HL-60/S4 treated with phorbol 12-myristate 13-acetate at 8.2 ng/mL for 4 days and 3 days (cell line): Measurements from ENCODE around the gene DMRT1.
"Not testable (repeated sequence)": the region's sequence is repeated elsewhere in the genome, so short reads cannot be mapped to it uniquely, and the experiment has no call there.

Experiments
- in situ Hi-C: fragments of 300-500 bp; cut with MboI; formaldehyde crosslinking; loops from 2 replicates; pipeline ENCODE4 v1.15.0; 2022; ENCODE audit warnings: low sequenced_read_pairs

DMRT1 gene

DNA sequence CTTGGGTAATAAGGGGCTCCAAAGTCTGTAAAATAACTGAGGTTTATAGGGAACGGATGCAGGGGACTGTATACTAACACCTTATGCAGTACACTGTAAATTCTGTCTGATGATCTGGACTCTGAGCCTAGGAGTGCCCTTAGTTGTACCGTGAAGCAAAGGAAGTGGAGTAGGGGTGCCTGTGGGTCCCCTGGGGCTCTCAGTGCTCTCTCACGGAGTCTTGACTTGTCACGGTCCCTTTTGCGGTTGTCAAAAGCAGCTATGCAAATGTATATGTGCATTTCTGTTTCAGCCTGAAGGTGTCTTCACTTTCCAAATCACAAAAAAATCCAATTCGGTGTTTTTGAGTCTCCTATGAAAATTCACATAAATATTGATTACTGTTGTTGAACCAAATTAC lies 17.8 kb downstream of the DMRT1 start:
- in situ Hi-C loops, result no loop called here

DNA sequence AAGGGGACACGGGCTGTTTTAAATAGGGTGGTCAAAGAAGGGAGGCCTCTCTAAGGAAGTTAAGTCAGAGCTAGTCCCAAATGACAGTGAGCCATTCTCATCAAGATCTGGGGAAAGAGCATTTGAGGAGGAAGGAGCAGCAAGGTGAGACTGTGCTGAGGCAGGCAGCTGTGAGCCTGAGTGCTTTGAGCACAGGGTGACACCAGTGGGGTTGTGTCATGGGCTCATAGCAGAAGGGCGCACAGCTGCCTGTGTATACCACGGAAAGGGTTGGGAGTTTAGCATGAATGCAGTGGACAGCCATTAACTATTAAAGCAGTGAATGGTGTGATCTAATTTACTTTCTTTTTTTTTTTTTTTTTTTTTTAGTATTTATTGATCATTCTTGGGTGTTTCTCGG lies 19.2 kb downstream of the DMRT1 start:
- in situ Hi-C loops, result no loop called here

DNA sequence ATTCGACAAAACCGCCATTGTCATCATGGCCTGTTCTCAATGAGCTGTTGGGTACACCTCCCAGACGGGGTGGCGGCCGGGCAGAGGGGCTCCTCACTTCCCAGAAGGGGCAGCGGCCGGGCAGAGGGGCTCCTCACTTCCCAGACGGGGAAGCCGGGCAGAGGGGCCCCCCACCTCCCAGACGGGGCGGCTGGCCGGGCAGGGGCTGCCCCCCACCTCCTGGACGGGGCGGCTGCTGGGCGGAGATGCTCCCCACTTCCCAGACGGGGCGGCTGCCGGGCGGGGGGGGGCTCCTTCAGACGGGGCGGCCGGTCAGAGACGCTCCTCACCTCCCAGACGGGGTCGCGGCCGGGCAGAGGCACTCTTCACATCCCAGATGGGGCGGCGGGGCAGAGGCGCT lies 20.0 kb downstream of the DMRT1 start:
- in situ Hi-C loops, result not testable (repeated sequence)

DNA sequence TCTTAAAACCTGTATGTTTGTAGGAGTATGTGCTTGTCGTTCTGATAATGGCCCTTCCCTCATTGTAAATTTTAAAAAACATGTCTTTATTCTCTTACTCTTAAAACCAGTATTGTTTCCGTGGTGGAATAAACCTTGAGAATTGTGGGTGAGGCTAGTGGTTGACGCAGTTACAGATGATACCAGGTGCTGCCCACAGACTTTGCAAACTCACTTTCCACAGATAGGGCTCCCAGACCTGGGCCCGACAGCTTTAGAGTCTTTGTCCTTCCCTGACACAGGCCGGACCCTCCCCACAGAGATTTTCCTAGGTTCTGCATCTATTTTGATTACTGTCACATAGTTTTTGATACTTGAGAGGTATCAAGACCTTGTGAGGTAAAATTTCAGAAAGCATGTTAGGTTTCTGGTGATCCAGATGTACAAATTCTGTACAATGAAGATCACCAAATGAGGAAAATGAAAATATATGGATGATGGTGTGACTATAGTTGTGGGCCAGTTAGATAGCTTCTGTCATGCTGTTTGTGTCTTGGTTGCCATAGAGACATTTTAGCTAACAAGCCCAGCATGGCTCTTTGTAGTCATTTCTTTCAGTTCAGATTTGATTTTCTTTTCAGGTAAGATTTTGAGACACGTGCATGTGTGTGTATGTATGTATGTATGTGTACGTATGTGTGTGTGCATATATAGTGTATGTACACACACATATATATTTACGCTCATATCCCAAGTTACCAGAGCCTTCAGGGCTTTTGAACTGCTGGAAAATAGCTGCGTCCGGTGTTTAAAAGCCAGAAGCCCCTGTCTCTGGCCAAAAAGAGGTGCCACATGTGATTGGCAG lies 33.8 kb downstream of the DMRT1 start:
- in situ Hi-C loops, result no loop called here

DNA sequence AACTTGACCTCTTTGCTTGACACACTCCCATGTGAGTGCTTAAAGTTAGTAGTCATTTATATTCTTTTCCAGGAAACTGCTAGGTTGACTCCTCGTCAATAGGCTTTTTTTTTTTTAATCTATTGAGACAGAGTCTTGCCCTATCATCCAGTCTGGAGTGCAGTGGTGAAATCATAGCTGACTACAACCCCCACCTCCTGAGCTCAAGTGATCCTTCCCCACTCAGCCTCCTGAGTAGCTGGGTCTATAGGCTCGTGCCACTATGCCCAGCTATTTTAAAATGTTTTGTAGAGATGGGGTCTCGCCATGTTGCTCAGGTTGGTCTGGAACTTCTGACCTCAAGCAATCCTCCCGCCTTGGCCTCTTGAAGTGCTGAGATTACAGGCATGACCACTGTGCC lies 34.9 kb downstream of the DMRT1 start:
- in situ Hi-C loops, result no loop called here

DNA sequence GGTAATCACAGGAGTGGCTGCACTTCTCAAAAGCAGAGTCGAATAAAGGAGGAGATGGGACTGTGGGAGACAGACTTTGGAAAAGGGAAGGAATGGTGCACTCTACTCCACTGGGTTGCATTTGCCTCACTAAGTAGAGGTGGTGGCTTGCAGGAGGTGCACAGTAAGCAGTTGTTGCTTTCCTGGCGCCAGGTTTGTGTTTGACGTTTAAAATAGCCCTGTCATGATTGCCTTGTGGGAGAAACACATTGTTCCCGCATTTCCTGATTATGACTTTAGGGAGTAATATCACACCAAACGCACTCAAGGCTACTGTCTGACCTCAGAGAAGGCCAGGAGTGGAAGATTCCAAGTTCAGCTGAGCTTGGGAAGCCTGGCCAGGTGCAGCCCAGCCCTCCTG lies 36.7 kb downstream of the DMRT1 start:
- in situ Hi-C loops, result no loop called here

DNA sequence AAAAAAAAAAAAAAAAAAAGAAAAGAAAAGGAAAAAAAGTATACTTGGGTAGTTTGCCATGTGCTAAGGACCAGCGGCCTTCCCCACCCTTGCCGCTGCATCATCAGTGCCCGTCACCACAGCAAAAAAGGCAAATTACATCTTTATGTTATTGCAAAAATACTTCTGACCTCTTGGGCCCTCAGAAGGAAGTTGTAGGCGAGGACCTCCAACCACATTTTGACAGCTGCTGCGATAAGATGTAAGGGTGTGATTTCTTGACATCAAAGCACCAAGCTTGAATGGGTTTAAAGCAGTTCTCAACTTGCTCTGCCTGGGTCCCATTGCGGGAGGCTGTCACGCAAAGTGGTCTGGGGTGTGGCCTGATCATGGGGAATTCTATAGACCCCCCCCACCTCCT lies 39.2 kb downstream of the DMRT1 start:
- in situ Hi-C loops, result loop anchor here (10.0 kb wide), 1 partner anchor 124 kb away; no protein-coding TSS in a partner anchor

DNA sequence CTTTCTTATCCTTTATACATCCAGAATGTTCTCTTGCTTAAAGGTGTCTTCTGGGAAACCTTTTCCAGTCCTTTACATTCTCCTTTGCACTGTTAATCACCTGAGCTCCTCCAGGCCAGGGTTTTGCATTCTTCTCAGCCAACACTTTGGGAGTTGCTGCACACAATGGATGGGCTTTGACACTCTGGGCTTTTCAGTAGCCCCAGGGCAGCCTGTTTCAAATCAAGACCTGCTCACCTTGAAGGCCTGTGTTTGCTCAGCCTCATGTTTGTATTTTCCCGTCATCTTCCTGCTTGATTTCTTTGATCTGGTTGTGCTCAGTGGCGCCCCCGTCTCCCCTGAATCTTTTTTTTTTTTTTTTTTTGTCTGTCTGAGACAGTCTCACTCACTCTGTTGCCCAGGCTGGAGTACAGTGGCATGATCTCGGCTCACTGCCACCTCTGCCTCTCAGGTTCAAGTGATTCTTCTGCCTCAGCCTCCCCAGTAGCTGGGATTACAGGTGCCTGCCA lies 41.0 kb downstream of the DMRT1 start:
- in situ Hi-C loops, result loop anchor here (10.0 kb wide), 1 partner anchor 122 kb away; no protein-coding TSS in a partner anchor

DNA sequence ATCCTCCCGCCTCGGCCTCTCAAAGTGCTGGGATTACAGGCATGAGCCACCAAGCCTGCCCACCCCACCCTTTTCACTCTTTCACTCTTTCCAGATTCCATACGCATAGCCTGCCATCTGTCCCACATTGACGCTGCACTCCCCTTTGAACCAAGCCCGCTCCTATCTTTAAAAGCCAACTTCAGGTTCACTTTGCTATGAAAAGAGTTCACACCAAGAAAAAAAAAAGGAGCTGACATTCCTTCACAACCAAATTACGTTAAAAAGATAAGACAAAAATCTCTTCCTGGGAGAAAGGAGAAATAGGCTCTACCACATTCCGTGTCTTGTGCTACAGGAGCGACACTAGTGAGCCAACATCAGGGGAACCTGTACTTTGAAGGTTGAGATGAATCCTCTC lies 41.5 kb downstream of the DMRT1 start:
- in situ Hi-C loops, result loop anchor here (10.0 kb wide), 1 partner anchor 122 kb away; no protein-coding TSS in a partner anchor

DNA sequence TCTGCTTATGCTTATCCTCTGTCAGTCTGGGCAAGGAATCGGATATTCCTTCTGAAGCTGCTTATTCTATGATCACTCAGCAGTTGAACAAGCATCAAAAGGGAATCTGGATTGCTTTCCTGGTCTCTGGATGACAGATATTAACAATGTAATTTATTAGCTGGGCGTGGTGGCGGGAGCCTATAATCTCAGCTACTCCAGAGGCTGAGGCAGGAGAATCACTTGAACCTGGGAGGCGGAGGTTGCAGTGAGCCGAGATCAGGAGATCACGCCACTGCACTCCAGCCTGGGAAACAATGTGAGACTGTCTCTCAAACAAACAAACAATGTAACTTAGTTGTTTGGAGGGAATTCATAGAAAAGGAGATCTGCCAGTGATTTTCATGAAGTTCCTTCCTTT lies 45.4 kb downstream of the DMRT1 start:
- in situ Hi-C loops, result loop anchor here (10.0 kb wide), 1 partner anchor 118 kb away; no protein-coding TSS in a partner anchor

DNA sequence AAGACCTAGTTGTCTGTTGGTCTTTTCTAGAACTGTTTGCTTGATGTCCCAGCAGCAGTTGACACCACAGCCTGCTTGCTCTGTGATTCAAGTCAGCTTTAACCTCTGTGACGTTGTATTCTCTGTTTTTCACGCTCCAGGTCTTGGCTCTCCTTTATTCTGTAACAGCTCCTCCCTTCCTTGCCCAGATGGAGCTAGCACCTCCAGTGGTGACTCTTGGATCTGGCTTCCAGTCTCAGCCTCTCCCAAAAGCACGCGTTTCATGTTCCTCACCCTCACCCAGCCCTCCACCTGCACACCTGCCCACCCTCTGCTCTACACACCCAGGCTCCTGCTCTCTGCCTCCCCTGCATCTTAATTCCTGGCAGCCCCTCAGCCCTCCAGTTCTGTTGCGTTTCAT lies 50.6 kb downstream of the DMRT1 start:
- in situ Hi-C loops, result no loop called here

DNA sequence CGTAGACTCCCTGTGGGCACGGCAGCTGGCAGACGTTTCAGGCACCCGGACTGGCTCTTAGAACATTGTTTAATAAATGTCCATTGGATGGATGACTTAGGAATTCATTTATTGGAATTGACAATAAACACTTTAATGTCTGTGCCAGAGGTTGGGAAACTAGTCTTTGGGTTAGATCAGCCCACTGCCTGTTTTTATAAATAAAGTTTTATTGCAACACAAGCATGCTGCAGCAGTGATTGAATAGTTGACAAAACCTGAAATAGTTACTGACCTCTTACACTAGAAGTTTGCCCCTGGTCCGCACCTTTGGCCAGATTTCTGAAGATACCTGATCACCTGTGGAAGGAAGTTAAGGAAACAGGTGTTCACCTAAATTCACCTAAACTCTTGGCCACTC lies 51.6 kb downstream of the DMRT1 start:
- in situ Hi-C loops, result no loop called here

DNA sequence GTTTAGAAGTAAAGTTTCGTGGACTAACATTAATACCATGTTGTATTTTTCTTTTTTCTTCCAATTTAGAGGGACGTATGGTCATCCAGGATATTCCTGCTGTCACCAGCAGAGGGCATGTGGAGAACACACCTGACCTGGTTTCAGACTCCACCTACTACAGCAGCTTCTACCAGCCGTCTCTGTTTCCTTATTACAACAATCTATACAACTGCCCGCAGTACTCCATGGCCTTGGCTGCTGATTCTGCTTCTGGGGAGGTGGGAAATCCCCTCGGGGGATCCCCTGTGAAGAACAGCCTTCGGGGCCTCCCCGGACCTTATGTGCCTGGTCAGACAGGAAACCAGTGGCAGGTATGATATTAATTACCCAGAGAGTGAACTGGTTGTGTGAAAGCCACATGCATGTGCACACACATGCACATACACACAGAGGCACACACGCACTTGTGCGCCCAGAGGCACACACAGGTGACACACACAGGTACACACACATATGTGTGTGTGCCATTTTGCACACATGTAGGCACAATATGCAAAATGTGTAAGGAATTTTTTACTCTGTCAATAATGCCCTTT lies 52.4 kb downstream of the DMRT1 start:
- in situ Hi-C loops, result no loop called here

DNA sequence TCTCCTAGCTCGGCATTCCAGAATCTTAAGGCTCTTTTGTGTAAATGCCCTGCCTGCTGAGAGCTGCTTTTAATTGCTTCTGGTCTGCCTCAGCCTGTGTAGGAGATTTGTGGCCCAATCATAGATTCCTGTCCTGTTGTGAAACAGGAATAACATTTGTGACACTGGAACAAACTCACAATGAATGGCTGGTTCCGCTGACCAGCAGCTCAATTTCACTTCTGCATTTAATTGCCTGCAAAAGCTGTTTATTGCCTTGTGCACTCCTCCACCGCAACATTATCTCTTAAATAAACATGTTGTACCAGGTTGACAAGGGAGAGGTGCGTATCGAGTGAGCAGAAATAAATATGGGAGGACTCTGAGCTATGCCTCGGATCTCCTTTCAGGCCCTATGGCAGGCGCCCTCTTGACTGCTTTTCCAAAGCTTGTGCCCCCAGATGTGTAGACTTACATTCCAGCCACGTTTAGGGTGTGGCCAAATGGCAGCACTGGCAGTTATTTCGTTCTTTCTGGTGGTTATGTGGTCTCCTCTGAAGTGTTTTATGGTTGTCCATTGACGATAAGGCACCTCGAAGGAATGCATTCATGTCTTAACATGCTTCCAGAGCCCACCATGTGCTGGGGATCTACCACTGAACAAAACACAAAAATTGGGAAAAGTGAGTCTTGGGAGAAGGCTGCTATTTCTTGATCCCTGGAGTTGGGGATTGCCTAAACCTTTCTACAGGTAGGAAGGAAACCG lies 58.1 kb downstream of the DMRT1 start:
- in situ Hi-C loops, result no loop called here

DNA sequence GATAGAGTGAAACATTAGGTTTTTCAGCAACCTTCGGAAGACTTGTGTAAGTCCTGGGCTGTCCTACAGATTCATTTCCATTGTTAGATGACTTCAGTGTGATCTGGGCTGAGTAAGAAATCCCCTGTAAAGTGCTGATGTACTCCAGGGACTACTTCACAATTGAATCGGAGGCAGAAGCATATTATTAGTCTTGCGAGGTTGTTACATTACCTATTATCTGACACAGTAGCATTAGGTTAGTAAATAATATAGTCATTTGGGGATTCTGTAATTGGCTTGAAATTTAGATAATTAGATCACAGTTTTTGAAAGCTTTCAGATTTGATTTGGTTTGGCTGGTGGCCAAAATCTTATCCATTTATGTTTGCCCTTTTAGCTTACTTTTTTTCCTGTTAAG lies 62.4 kb downstream of the DMRT1 start:
- in situ Hi-C loops, result no loop called here

DNA sequence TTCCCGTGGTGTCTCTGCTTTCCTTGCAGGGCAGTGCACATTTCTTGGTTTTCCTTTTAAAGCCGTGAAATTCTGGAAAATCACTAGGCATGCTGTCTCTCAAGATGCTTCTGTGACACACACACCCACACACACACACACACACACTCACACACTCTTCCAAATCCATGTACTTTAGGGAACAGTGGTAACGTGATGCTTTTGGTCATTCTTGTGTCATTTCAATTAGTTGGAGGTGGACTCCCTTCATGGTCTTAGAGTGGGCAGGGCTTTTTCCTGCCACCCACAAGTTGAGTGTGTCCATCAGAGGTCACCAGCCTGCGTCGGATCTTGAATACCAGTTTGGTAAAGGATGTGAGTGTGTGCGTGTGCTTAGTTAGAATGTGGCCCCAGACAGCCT lies 64.4 kb downstream of the DMRT1 start:
- in situ Hi-C loops, result no loop called here

DNA sequence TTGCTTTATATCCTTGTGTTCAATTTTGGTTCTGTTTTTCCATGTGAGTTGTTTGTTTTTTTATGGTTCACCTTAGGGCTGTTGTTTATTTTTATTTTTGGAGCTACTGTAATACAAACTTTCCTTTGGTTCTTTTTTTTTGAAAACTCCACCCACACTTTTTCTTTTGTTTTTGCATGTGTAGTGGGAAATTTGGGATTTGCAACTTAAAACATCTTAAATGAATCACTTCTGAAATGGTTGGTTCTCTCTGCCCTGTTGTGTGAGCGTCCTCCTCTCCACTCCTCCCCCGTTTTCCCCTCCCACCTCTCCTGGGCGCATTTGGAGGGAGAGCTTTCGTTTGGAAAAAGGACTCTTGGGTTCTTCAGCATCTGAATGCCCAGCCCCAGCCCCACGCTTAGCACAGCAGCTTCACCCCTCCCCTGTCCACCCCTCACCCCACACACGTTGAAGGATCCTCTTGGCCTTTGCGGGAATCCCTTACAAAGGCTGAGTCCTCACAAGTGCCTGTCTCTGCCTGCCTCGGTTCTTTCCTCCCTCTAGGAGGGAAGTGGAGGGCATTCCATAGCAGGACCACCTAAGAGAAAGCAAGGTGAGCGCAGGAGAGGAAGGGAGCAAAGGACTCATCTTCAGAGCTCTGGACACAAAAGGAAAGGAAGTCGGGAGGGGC lies 67.2 kb downstream of the DMRT1 start:
- in situ Hi-C loops, result no loop called here

DNA sequence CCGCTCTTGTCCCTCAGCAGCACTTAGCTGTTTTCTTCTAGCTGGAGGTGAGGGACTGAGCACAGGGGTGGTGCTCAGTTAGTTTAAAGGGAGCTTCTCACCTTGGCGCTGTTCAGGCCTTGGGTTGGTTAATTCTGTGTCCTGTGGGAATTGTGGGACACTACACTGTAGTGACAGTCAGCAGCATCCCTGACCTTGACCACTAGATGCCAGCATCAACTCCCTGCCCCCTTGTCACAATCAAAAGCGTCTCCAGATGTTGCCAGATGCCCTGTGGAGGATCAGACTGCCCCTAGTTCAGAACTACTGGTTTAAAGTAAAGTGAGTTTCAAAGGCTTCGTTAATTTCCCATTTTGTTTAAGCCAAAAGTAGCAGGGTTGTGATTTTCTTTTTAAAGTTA lies 69.5 kb downstream of the DMRT1 start:
- in situ Hi-C loops, result no loop called here

DNA sequence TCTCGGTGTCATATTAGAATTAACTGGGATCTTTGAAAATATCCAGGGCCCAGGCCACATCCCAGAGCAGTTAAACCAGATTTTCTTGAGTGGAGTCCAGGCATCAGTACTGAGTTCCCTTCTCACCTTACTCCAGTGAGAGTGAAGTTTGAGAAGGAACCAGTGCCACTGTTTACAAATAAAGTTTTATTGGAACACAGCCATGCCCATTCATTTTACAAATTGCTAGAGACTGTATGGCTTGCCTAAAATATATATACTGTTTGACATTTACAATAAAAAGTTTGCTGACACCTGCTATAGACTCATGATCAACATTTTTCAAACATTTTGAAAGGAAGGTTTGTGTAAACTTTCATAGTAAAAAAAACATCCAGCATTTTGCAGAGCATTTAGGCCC lies 71.3 kb downstream of the DMRT1 start:
- in situ Hi-C loops, result no loop called here

DNA sequence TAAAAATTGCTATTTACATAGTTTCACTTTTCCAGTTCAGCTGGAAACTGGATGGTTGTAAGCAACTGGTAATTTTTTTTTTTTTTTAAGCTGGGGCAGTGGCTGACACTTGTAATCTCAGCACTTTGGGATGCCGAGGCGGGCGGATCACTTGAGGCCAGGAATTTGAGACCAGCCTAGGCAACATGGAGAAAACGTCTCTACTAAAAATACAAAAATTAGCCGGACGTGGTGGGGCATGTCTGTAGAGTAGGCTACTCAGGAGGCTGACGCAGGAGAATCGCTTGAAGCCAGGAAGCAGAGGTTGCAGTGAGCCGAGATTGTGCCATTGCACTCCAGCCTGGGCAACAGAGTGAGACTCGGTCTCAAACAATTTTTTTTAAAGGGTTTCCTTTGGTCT lies 72.0 kb downstream of the DMRT1 start:
- in situ Hi-C loops, result not testable (repeated sequence)

DNA sequence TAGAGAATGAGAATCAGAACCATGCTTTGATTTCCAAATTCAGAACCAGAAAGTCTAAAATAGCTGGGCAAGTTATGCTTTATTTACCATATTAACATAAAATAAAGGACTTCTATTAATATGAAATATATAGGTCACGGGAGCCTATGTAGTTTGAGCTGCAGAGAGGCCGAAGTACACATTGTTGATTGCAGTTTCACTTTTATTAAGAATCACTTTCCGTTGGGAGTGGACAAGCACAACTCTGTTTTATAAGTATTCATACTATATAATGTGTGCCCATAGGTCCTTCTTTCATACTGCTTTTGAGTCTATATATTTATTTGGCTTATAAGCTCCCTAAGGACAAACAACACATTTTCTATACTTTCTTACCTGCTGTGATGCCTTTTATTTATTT lies 76.2 kb downstream of the DMRT1 start:
- in situ Hi-C loops, result no loop called here
